ENCODE measurements around the gene REV1.

GRCh38 chr2:99450199-99450598 is 39.6 kb downstream of the REV1 start:
- TF ChIP-seq CTCF (IDR thresholded peaks at IDR 0.05): no peak
- TF ChIP-seq POLR2A (IDR thresholded peaks at IDR 0.05): no peak

Data from adrenal gland (tissue), 5 donors.